ENCODE results near the gene CADPS.

DNA sequence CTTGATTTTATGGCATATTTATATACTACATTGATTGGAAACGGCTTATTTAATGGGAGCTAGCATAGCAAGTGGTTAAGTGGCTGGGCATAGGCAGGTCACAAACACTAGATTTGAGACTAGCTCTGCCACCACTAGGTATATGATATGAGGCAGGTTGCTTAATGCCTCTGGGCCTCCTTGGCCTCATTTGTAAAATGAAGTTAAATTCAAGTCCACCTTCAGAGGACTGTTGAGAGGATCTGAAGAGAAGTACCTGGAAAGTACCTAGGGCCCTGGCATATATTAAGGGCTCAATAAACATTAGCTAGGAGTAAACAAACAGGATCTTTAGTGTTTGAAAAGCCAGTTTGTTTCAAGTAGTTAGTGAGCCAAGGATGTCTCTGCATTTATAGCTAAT, 335.5 kb downstream of the CADPS start:
- no peak for TF ChIP-seq POLR2A (IDR thresholded peaks at IDR 0.05; ENCODE audit: low read length)
- no peak for TF ChIP-seq GATA1 (IDR thresholded peaks at IDR 0.05; ENCODE audit: low read depth, low read length)
